Stomach (tissue), 9 donors: ENCODE results near the gene SLC36A1. TPM values are rescaled to one million over a fixed set of nuclear protein-coding genes. Genes with fewer than 3 reads are reported as not detected.

Source experiments
- DNase-seq, 2 donors: peaks; one replicate each; pipeline versions ENCODE4 v3.0.0 to v3.0.0-alpha.2; 2013 to 2019
- H3K27ac ChIP-seq, 5 donors: fragments of 200-600 bp in 4 of 5; sonication (generic) in 4 of 5; one replicate each; pipeline ENCODE4 v1.5.1; 2013 to 2019; ENCODE audit warnings: mild to moderate bottlenecking in 1 of 5, moderate library complexity in 1 of 5
- H3K27me3 ChIP-seq, 3 donors: fragments of 200-600 bp; sonication (generic); one replicate each; pipeline ENCODE4 v1.5.1; 2017 to 2019; ENCODE audit warnings: mixed run types in 1 of 3
- H3K36me3 ChIP-seq, 4 donors: fragments of 200-600 bp; sonication (generic); 1 replicate in 3 of 4; 2 replicates in 1 of 4; pipeline ENCODE4 v1.5.1; 2016 to 2019
- H3K4me1 ChIP-seq, 4 donors: fragments of 200-600 bp; sonication (generic); one replicate each; pipeline ENCODE4 v1.5.1; 2016 to 2019
- H3K4me3 ChIP-seq, 4 donors: fragments of 200-600 bp; sonication (generic) in 3 of 4; one replicate each; pipeline ENCODE4 v1.5.1; 2016 to 2019; ENCODE audit warnings: mild to moderate bottlenecking in 1 of 4
- H3K9me3 ChIP-seq, 4 donors: fragments of 200-600 bp; sonication (generic); one replicate each; pipeline ENCODE4 v1.5.1; 2016 to 2019
- CTCF ChIP-seq, 7 experiments: fragments of 450-650 bp in 4 of 7; fragments of 200-600 bp in 3 of 7; sonication (generic) in 3 of 7; IDR thresholded peaks; one replicate each; pipeline ENCODE4 v1.5.1; 2016 to 2019; ENCODE audit warnings: antibody characterized with exemption in 7 of 7, control low read depth in 2 of 7, mild to moderate bottlenecking in 1 of 7
- EP300 ChIP-seq: sonication (generic); formaldehyde crosslinking; IDR thresholded peaks from one replicate; pipeline ENCODE4 v1.6.1; 2017; ENCODE audit warnings: antibody characterized with exemption
- POLR2A ChIP-seq, 4 donors: fragments of 450-650 bp; IDR thresholded peaks; one replicate each; pipeline ENCODE4 v1.6.1; 2016; ENCODE audit warnings: antibody characterized with exemption in 4 of 4, control low read depth in 2 of 4, mild to moderate bottlenecking in 1 of 4, moderate library complexity in 1 of 4
- POLR2AphosphoS5 ChIP-seq, 3 donors: sonication (generic); formaldehyde crosslinking; IDR thresholded peaks; one replicate each; pipeline ENCODE4 v1.6.1; 2016; ENCODE audit warnings: antibody characterized with exemption in 3 of 3
- WGBS, 5 donors: extraction: QIAGEN DNeasy Blood & Tissue Kit in 3 of 5; methylation state at CpG; one replicate each; pipeline versions ENCODE4 v1.1.5 to v1.1.7; 2013 to 2018; 5-methylcytosine and 5-hydroxymethylcytosine counted together
- intact Hi-C: fragments of 100-400 bp; cut with DNase I; formaldehyde crosslinking; loops from one replicate; pipeline ENCODE4 v1.15.1; 2023; ENCODE audit warnings: low total_unique reads
- polyA plus RNA-seq, 3 donors: library from polyadenylated mRNA; stranded (reverse); fragments of 200-250 nt; gene quantifications; one replicate each; pipeline ENCODE4 v1.2.3, GENCODE V29; 2013
- total RNA-seq, 5 donors: library from RNA; depleted of rRNA; stranded (reverse); fragments of >200 nt; gene quantifications; one replicate each; pipeline versions ENCODE4 v1.1.0 to v1.2.3, GENCODE V29; 2014 to 2016
- donor health status: healthy with polysubstance abuse.
- donor health status: Bipolar disorder and iron deficiency.
- donor health status: healthy.

The SLC36A1 gene
- total and polyA plus RNA-seq, 8 donors, result 1.2 to 27.8 (median 6.2) TPM

DNA sequence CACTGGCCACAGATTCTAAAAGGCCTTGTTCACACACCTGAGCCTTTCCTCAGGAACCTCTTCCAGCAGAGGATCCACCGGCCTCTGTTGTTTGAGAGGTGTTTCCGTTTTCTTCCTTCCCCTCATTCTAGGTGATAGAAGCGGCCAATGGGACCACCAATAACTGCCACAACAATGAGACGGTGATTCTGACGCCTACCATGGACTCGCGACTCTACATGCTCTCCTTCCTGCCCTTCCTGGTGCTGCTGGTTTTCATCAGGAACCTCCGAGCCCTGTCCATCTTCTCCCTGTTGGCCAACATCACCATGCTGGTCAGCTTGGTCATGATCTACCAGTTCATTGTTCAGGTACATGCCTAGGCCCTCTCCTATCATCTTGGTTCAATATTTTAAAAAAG, 20.2 kb downstream of the SLC36A1 start:
- intact Hi-C loops, result no loop called here
- TF ChIP-seq EP300, result no peak
- no peak for TF ChIP-seq POLR2A (IDR thresholded peaks at IDR 0.05)
- no peak for TF ChIP-seq POLR2AphosphoS5 (IDR thresholded peaks at IDR 0.05)
- no peak for TF ChIP-seq CTCF (IDR thresholded peaks at IDR 0.05)
- H3K9me3 ChIP-seq, result no peaks in the 10 kb centered on the region
- 96 to 99% (median 97%) methylated on average over 8 of the region's 8 CpGs for WGBS, 5 donors
- no peak overlapping the region for H3K4me3 ChIP-seq
- H3K4me1 ChIP-seq, result peaks cover 0 to 7% (median 0%) of the 10 kb centered on the region in 4 donors
- H3K36me3 ChIP-seq, result peaks cover 19 to 87% (median 80%) of the 10 kb centered on the region in 4 donors
- no peak overlapping the region for H3K27ac ChIP-seq
- DNase-seq, result no peak
- H3K27me3 ChIP-seq, result no peaks in the 10 kb centered on the region

DNA sequence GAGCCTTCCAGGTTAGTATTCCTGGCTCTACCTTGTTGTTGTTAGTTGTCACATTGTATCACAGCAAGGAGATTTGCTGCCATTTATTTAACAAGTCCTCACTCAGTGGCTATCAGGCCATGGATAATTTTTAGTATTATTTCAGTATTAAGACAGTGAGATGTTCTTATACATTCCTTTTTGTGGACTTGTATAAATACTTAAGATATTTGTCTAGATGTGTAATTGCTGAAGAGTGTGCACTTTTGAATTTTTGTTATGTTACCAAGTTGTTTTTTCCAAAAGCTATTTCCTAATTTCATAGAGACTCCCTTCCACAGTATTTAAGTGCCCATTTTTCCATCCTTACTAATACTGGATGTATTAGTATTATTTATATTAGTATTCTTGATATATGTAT, 22.0 kb downstream of the SLC36A1 start:
- H3K4me1 ChIP-seq, result peaks cover 0 to 7% (median 0%) of the 10 kb centered on the region in 4 donors
- TF ChIP-seq POLR2A (IDR thresholded peaks at IDR 0.05), result no peak
- no peak for TF ChIP-seq EP300
- no peak for TF ChIP-seq CTCF (IDR thresholded peaks at IDR 0.05)
- no peak for TF ChIP-seq POLR2AphosphoS5 (IDR thresholded peaks at IDR 0.05)
- intact Hi-C loops, result no loop called here
- no peaks in the 10 kb centered on the region for H3K9me3 ChIP-seq
- H3K36me3 ChIP-seq, result peaks cover 19 to 94% (median 78%) of the 10 kb centered on the region in 4 donors
- no peak overlapping the region for H3K4me3 ChIP-seq
- no peak for DNase-seq
- no peaks in the 10 kb centered on the region for H3K27me3 ChIP-seq
- no peak overlapping the region for H3K27ac ChIP-seq

- Histone ChIP-seq H3K36me3 (peaks cover 16 to 94% (median 78%) of the 10 kb centered on the region in 4 donors), H3K4me3 (no peak overlapping the region), H3K9me3 (no peaks in the 10 kb centered on the region), H3K27me3 (no peaks in the 10 kb centered on the region), H3K4me1 (peaks cover 0 to 7% (median 0%) of the 10 kb centered on the region in 4 donors), H3K27ac (no peak overlapping the region)
- DNase-seq, result no peak
- intact Hi-C loops, result no loop called here
- WGBS, 5 donors, result 35 to 78% (median 59%) methylated on average over 3 of the region's 3 CpGs
- TF ChIP-seq EP300 (no peak), POLR2A (IDR thresholded peaks at IDR 0.05) (no peak), CTCF (IDR thresholded peaks at IDR 0.05) (no peak), POLR2AphosphoS5 (IDR thresholded peaks at IDR 0.05) (no peak)
Observed at GRCh38 chr5:151469992-151470391, 22.6 kb downstream of the SLC36A1 start.

DNA sequence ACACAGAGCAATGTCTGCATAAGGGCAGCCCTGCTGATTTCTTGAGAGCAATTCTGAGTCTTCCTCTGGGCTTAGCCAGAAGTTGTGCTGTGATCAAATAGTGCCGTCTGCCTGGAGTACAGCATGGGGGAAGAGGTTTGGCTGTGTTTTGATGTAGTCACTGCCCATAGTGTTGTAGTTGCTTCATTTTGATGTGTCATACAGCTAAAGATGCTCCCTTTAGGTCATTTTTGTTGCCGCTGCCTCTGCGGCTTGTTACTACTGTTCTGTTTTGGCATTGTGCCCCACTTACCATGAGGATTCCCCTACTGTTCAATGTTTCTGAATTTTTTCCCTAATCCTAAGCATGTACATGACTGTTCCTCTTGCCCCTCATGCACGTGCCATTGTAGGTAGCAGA, 23.0 kb downstream of the SLC36A1 start:
- Histone ChIP-seq H3K4me3 (no peak overlapping the region), H3K36me3 (peaks cover 11 to 94% (median 78%) of the 10 kb centered on the region in 4 donors), H3K27me3 (no peaks in the 10 kb centered on the region), H3K9me3 (no peaks in the 10 kb centered on the region), H3K27ac (peak overlapping the region in 1 of 5 donors; percentile 13), H3K4me1 (peaks cover 0 to 7% (median 0%) of the 10 kb centered on the region in 4 donors)
- WGBS, 5 donors, result 82 to 95% (median 92%) methylated on average over 4 of the region's 4 CpGs
- intact Hi-C loops, result no loop called here
- no peak for TF ChIP-seq CTCF (IDR thresholded peaks at IDR 0.05)
- no peak for TF ChIP-seq EP300
- no peak for TF ChIP-seq POLR2A (IDR thresholded peaks at IDR 0.05)
- no peak for TF ChIP-seq POLR2AphosphoS5 (IDR thresholded peaks at IDR 0.05)
- DNase-seq, result no peak
